WTC11 (cell line): ENCODE measurements around the gene SLIT3. TPM values are rescaled to one million over a fixed set of nuclear protein-coding genes. Genes with fewer than 3 reads are reported as not detected.

Experiments used
- ATAC-seq: fragments of 200-7000 bp; cut with Tn5 transposase; 2 replicates; pipeline ENCODE4 v1.10.0; 2021; ENCODE audit warnings: mild to moderate bottlenecking, moderate library complexity
- CTCF ChIA-PET: fragments of 300-600 bp; sonication (Branson Sonifier 250); formaldehyde crosslinking; loops from one replicate; lab custom pipeline; 2021; ENCODE audit warnings: antibody characterized with exemption; lab: Charles Lee
- POLR2A ChIA-PET: fragments of 350-600 bp; sonication (Branson Sonifier 250); formaldehyde crosslinking; loops from one replicate; lab custom pipeline; 2021; ENCODE audit warnings: antibody characterized with exemption; lab: Charles Lee
- DNase-seq: peaks from one replicate; pipeline ENCODE4 v3.0.0; 2021; ENCODE audit warnings: low spot score
- H3K27ac Mint-ChIP-seq: 2 replicates; pipeline ENCODE4 v1.8.0; 2021; ENCODE audit warnings: mixed read lengths
- H3K27me3 Mint-ChIP-seq: 2 replicates; pipeline ENCODE4 v1.8.0; 2021; ENCODE audit warnings: low read depth, mild to moderate bottlenecking, moderate library complexity, mixed read lengths
- H3K36me3 Mint-ChIP-seq: 2 replicates; pipeline ENCODE4 v1.8.0; 2021; ENCODE audit warnings: mixed read lengths
- H3K4me1 Mint-ChIP-seq: 2 replicates; pipeline ENCODE4 v1.8.0; 2022; ENCODE audit warnings: mixed read lengths
- H3K4me3 Mint-ChIP-seq: 2 replicates; pipeline ENCODE4 v1.8.0; 2021; ENCODE audit warnings: mild to moderate bottlenecking, moderate library complexity, mixed read lengths
- H3K9me3 Mint-ChIP-seq: 2 replicates; pipeline ENCODE4 v1.8.0; 2021; ENCODE audit warnings: mixed read lengths
- ATF1 ChIP-seq: sonication (generic); formaldehyde crosslinking; IDR thresholded peaks from 2 replicates; pipeline ENCODE4 v1.8.1; 2023; ENCODE audit warnings: mild to moderate bottlenecking, moderate library complexity, missing genetic modification reagents
- CBFB ChIP-seq: sonication (generic); formaldehyde crosslinking; IDR thresholded peaks from 2 replicates; pipeline ENCODE4 v1.8.1; 2022; ENCODE audit warnings: mild to moderate bottlenecking, low read depth, missing genetic modification reagents
- CREB1 ChIP-seq: sonication (generic); formaldehyde crosslinking; IDR thresholded peaks from 2 replicates; pipeline ENCODE4 v1.8.0; 2023; ENCODE audit warnings: mild to moderate bottlenecking, missing genetic modification reagents
- EMX1 ChIP-seq: fragments of 250-450 bp; sonication (Bioruptor Pico); IDR thresholded peaks from 2 replicates; pipeline ENCODE4 v1.8.0; 2021; ENCODE audit warnings: mild to moderate bottlenecking
- GRHL2 ChIP-seq: fragments of 250-450 bp; sonication (Bioruptor Pico); IDR thresholded peaks from 2 replicates; pipeline ENCODE4 v1.8.0; 2022; ENCODE audit warnings: mild to moderate bottlenecking, moderate library complexity; ENCODE audit not compliant: insufficient replicate concordance, severe bottlenecking
- GTF2I ChIP-seq: fragments of 250-450 bp; sonication (Bioruptor Pico); conservative IDR thresholded peaks from 2 replicates; pipeline ENCODE4 v1.4.0; 2021; ENCODE audit warnings: mild to moderate bottlenecking
- HMGXB4 ChIP-seq: sonication (generic); formaldehyde crosslinking; IDR thresholded peaks from 2 replicates; pipeline ENCODE4 v1.8.1; 2023; ENCODE audit warnings: mild to moderate bottlenecking, moderate library complexity, missing genetic modification reagents
- JAZF1 ChIP-seq: fragments of 250-450 bp; sonication (Bioruptor Pico); IDR thresholded peaks from 2 replicates; pipeline ENCODE4 v1.9.0; 2021; ENCODE audit warnings: moderate library complexity, mild to moderate bottlenecking, inconsistent platforms
- JUN ChIP-seq: sonication (generic); formaldehyde crosslinking; IDR thresholded peaks from 2 replicates; pipeline ENCODE4 v1.8.0; 2023; ENCODE audit warnings: mild to moderate bottlenecking, missing genetic modification reagents
- KAT7 ChIP-seq: sonication (generic); formaldehyde crosslinking; IDR thresholded peaks from 2 replicates; pipeline ENCODE4 v1.8.1; 2023; ENCODE audit warnings: missing genetic modification reagents, mild to moderate bottlenecking, borderline replicate concordance
- OVOL2 ChIP-seq: fragments of 250-450 bp; sonication (Bioruptor Pico); IDR thresholded peaks from 2 replicates; pipeline ENCODE4 v1.9.0; 2021; ENCODE audit warnings: mild to moderate bottlenecking, borderline replicate concordance
- SMAD3 ChIP-seq: sonication (generic); formaldehyde crosslinking; IDR thresholded peaks from 2 replicates; pipeline ENCODE4 v1.8.0; 2022; ENCODE audit warnings: missing genetic modification reagents, mild to moderate bottlenecking, borderline replicate concordance
- TCF7 ChIP-seq: sonication (generic); formaldehyde crosslinking; IDR thresholded peaks from 2 replicates; pipeline ENCODE4 v1.8.0; 2022; ENCODE audit warnings: mild to moderate bottlenecking, low read depth, missing genetic modification reagents, moderate library complexity
- TEAD4 ChIP-seq: sonication (generic); formaldehyde crosslinking; IDR thresholded peaks from 2 replicates; pipeline ENCODE4 v1.8.0; 2022; ENCODE audit warnings: mild to moderate bottlenecking, missing genetic modification reagents
- ZNF281 ChIP-seq: sonication (generic); formaldehyde crosslinking; IDR thresholded peaks from 2 replicates; pipeline ENCODE4 v1.8.0; 2023; ENCODE audit warnings: mild to moderate bottlenecking, missing genetic modification reagents
- ZNF416 ChIP-seq: fragments of 250-450 bp; sonication (Bioruptor Pico); IDR thresholded peaks from 2 replicates; pipeline ENCODE4 v1.9.0; 2021; ENCODE audit warnings: mild to moderate bottlenecking, inconsistent platforms
- ZNF423 ChIP-seq: fragments of 250-450 bp; sonication (Bioruptor Pico); IDR thresholded peaks from 2 replicates; pipeline ENCODE4 v2.1.2; 2022; ENCODE audit warnings: mild to moderate bottlenecking, moderate library complexity
- ZNF671 ChIP-seq: fragments of 250-450 bp; sonication (Bioruptor Pico); IDR thresholded peaks from 2 replicates; pipeline ENCODE4 v1.8.0; 2021; ENCODE audit warnings: mild to moderate bottlenecking
- total RNA-seq: library from RNA; stranded (reverse); gene quantifications from 3 replicates; pipeline ENCODE4 v1.2.3, GENCODE V29; 2021
- TF ChIP-seq, protein P1 (sequence below): sonication (generic); formaldehyde crosslinking; IDR thresholded peaks from 2 replicates; pipeline ENCODE4 v1.8.1; 2023; ENCODE audit warnings: mild to moderate bottlenecking, missing genetic modification reagents, moderate library complexity
- TF ChIP-seq, protein P2 (sequence below): sonication (generic); formaldehyde crosslinking; conservative IDR thresholded peaks from 2 replicates; pipeline ENCODE4 v1.8.1; 2023; ENCODE audit warnings: mild to moderate bottlenecking, low read depth, missing genetic modification reagents, moderate library complexity
- TF ChIP-seq, protein P3 (sequence below): sonication (generic); formaldehyde crosslinking; IDR thresholded peaks from 2 replicates; pipeline ENCODE4 v1.8.1; 2022; ENCODE audit warnings: low read depth, mild to moderate bottlenecking, moderate library complexity, missing genetic modification reagents, borderline replicate concordance

Gene SLIT3
- total RNA-seq, 1 experiment from 2014 or later: 1.9 TPM

DNA sequence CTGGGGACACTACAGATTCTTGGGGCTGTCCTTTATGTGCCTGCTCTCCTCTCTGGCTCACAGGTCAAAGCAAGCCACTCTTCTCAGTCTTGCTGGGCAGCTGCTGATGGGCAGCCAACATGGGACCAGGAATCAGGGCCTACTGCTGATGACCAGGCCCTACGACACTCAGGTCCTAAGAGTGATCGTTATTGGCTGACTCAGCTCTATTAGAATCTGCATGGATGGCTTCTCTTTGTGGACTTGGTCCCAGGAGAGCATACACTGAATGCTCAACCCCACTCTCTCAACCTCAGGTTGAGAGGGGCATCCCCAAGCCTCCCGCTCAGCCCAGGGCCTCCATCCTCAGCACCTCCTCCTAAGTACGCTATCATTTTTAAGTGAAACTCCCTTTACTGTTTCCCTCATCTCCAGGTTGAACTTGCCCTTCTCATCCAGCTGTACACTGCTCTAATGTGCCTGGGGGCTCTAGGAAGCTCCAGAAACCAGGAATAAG lies 471.0 kb downstream of the SLIT3 start (continued):
- TF ChIP-seq ATF1 (CRISPR knock-in tag): no peak
- no peak for TF ChIP-seq EMX1 (CRISPR knock-in tag)
- TF ChIP-seq SMAD3 (CRISPR knock-in tag): no peak
- TF ChIP-seq OVOL2 (CRISPR knock-in tag): no peak
- TF ChIP-seq JUN (CRISPR knock-in tag): no peak
- TF ChIP-seq KAT7 (CRISPR knock-in tag): no peak
- no peak for TF ChIP-seq GRHL2 (CRISPR knock-in tag)

- no peaks in the 10 kb centered on the region for H3K36me3 Mint-ChIP-seq
- no peak for TF ChIP-seq GRHL2 (CRISPR knock-in tag)
- TF ChIP-seq JAZF1 (CRISPR knock-in tag): no peak
- no peak for TF ChIP-seq TEAD4 (CRISPR knock-in tag)
- no peak for TF ChIP-seq ZNF416 (CRISPR knock-in tag)
- no peak for TF ChIP-seq GTF2I (CRISPR knock-in tag)
- no peak for TF ChIP-seq ZNF281 (CRISPR knock-in tag)
- TF ChIP-seq, protein P1, sequence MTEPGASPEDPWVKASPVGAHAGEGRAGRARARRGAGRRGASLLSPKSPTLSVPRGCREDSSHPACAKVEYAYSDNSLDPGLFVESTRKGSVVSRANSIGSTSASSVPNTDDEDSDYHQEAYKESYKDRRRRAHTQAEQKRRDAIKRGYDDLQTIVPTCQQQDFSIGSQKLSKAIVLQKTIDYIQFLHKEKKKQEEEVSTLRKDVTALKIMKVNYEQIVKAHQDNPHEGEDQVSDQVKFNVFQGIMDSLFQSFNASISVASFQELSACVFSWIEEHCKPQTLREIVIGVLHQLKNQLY (CRISPR knock-in tag): no peak
- TF ChIP-seq TCF7 (CRISPR knock-in tag): no peak
- TF ChIP-seq, protein P2, sequence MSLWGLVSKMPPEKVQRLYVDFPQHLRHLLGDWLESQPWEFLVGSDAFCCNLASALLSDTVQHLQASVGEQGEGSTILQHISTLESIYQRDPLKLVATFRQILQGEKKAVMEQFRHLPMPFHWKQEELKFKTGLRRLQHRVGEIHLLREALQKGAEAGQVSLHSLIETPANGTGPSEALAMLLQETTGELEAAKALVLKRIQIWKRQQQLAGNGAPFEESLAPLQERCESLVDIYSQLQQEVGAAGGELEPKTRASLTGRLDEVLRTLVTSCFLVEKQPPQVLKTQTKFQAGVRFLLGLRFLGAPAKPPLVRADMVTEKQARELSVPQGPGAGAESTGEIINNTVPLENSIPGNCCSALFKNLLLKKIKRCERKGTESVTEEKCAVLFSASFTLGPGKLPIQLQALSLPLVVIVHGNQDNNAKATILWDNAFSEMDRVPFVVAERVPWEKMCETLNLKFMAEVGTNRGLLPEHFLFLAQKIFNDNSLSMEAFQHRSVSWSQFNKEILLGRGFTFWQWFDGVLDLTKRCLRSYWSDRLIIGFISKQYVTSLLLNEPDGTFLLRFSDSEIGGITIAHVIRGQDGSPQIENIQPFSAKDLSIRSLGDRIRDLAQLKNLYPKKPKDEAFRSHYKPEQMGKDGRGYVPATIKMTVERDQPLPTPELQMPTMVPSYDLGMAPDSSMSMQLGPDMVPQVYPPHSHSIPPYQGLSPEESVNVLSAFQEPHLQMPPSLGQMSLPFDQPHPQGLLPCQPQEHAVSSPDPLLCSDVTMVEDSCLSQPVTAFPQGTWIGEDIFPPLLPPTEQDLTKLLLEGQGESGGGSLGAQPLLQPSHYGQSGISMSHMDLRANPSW: no peak
- no peak for TF ChIP-seq ZNF423 (CRISPR knock-in tag)
- no peak for TF ChIP-seq CBFB (CRISPR knock-in tag)
- TF ChIP-seq CREB1: no peak
- TF ChIP-seq, protein P3, sequence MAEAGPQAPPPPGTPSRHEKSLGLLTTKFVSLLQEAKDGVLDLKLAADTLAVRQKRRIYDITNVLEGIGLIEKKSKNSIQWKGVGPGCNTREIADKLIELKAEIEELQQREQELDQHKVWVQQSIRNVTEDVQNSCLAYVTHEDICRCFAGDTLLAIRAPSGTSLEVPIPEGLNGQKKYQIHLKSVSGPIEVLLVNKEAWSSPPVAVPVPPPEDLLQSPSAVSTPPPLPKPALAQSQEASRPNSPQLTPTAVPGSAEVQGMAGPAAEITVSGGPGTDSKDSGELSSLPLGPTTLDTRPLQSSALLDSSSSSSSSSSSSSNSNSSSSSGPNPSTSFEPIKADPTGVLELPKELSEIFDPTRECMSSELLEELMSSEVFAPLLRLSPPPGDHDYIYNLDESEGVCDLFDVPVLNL: no peak
- TF ChIP-seq ZNF671 (CRISPR knock-in tag): no peak
- no peak for TF ChIP-seq HMGXB4 (CRISPR knock-in tag)
- CTCF ChIA-PET: no interaction called here
- POLR2A ChIA-PET: no interaction called here
- ATAC-seq (no peak), DNase-seq (no peak)
- no peak overlapping the region for H3K27ac Mint-ChIP-seq
- H3K27me3 Mint-ChIP-seq: peaks cover 72% of the 10 kb centered on the region
- no peaks in the 10 kb centered on the region for H3K9me3 Mint-ChIP-seq
- H3K4me3 Mint-ChIP-seq: no peak overlapping the region
- H3K4me1 Mint-ChIP-seq: peaks cover 24% of the 10 kb centered on the region
Measured at GRCh38 chr5:168829044-168829443, 471.9 kb downstream of the SLIT3 start.
